Measurements from ENCODE around the gene MKI67. TPM values are rescaled to one million over a fixed set of nuclear protein-coding genes. Genes with fewer than 3 reads are reported as not detected.

Gene MKI67
- polyA plus RNA-seq, 2 of the 4 experiments (the other 2 are of a cell fraction) = 33.8 to 51.7 TPM

GRCh38 chr10:128125416-128125943 is 743 bp downstream of the MKI67 start:
- peaks cover 31% of the 10 kb centered on the region for H3K4me1 ChIP-seq
- peak overlapping the region; percentile 100 for H3K4me2 ChIP-seq
- H3K9me3 ChIP-seq = no peaks in the 10 kb centered on the region
- peak overlapping the region; percentile 87 to 97 for H3K27ac ChIP-seq
- DNase-seq (ENCODE audit: low read depth in 1 of 2, low spot score in 1 of 2) = peak in 1 of 2 experiments; percentile 18
- peak overlapping the region; percentile 93 for H3K4me3 ChIP-seq
- no peak for FAIRE-seq
- peak; percentile 1 to 26; a peak in 3 of 6 replicates for ATAC-seq
- TF ChIP-seq ATOH8 (CRISPR knock-in tag; IDR thresholded peaks at IDR 0.05; ENCODE audit: low read depth) (no peak), GATA3 (IDR thresholded peaks at IDR 0.05; ENCODE audit: borderline replicate concordance) (no peak), CBX8 (IDR thresholded peaks at IDR 0.05) (no peak), HDAC2 (IDR thresholded peaks at IDR 0.05) (no peak), EHMT2 (IDR thresholded peaks at IDR 0.05; ENCODE audit: low read depth) (no peak)
- TF ChIP-seq, protein P1, sequence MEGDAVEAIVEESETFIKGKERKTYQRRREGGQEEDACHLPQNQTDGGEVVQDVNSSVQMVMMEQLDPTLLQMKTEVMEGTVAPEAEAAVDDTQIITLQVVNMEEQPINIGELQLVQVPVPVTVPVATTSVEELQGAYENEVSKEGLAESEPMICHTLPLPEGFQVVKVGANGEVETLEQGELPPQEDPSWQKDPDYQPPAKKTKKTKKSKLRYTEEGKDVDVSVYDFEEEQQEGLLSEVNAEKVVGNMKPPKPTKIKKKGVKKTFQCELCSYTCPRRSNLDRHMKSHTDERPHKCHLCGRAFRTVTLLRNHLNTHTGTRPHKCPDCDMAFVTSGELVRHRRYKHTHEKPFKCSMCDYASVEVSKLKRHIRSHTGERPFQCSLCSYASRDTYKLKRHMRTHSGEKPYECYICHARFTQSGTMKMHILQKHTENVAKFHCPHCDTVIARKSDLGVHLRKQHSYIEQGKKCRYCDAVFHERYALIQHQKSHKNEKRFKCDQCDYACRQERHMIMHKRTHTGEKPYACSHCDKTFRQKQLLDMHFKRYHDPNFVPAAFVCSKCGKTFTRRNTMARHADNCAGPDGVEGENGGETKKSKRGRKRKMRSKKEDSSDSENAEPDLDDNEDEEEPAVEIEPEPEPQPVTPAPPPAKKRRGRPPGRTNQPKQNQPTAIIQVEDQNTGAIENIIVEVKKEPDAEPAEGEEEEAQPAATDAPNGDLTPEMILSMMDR (IDR thresholded peaks at IDR 0.05) = no peak
- TF ChIP-seq, protein P2, sequence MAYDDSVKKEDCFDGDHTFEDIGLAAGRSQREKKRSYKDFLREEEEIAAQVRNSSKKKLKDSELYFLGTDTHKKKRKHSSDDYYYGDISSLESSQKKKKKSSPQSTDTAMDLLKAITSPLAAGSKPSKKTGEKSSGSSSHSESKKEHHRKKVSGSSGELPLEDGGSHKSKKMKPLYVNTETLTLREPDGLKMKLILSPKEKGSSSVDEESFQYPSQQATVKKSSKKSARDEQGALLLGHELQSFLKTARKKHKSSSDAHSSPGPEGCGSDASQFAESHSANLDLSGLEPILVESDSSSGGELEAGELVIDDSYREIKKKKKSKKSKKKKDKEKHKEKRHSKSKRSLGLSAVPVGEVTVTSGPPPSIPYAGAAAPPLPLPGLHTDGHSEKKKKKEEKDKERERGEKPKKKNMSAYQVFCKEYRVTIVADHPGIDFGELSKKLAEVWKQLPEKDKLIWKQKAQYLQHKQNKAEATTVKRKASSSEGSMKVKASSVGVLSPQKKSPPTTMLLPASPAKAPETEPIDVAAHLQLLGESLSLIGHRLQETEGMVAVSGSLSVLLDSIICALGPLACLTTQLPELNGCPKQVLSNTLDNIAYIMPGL (CRISPR knock-in tag; IDR thresholded peaks at IDR 0.05; ENCODE audit: borderline replicate concordance) = no peak
- ChIA-PET CTCF (interaction anchor here (0.9 to 1.8 kb wide), 4 partner anchors 10 to 86 kb away, joined by 4 to 7 read pairs (median 6); no protein-coding TSS in a partner anchor), POLR2A (no interaction called here)
- WGBS (ENCODE audit: missing lambda C conversion rate) = 2% methylated on average over 18 of the region's 33 CpGs

DNA sequence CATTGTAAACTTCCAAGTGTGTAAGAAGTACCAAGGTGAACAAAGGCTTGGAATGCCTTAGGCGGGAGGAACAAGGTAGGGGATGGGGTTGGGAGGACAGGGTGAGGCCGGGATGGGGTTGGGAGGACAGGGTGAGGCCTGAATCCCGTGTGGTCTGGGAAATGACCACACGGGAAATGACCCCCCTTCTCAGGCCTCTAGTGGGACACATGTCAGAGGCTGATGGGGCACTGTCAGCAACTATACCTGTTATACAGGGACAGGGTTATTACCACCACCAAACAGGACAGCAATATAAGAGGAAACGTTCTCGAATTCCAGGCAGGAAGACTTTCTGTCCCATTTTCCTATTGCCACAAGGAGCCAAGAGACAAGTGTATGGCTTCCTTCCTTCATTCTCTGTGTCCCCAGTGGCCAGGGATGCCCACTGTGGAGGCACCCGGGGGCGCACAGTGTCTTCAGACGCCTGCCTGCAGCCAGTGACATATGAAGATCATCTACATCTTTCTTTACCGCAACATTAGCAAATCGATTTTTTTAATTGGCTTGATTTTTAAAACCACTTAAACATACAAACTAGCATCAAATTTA is 1.3 kb downstream of the MKI67 start:
- ChIA-PET CTCF (interaction anchor here (1.2 to 1.8 kb wide), 4 partner anchors 10 to 87 kb away, joined by 4 to 15 read pairs (median 6); no protein-coding TSS in a partner anchor), POLR2A (no interaction called here)
- DNase-seq (ENCODE audit: low read depth in 1 of 2, low spot score in 1 of 2) (peak in 1 of 2 experiments; percentile 26), FAIRE-seq (no peak), ATAC-seq (peak; percentile 7 to 31; a peak in 3 of 6 replicates)
- peak overlapping the region; percentile 100 for H3K4me2 ChIP-seq
- no peaks in the 10 kb centered on the region for H3K9me3 ChIP-seq
- peaks cover 27% of the 10 kb centered on the region for H3K4me1 ChIP-seq
- H3K27ac ChIP-seq = peak overlapping the region; percentile 87 to 97
- 4% methylated on average over 11 of the region's 11 CpGs for WGBS (ENCODE audit: missing lambda C conversion rate)
- peak overlapping the region; percentile 93 for H3K4me3 ChIP-seq
- TF ChIP-seq EP300 (IDR thresholded peaks at IDR 0.05) (no peak), EHF (CRISPR knock-in tag; IDR thresholded peaks at IDR 0.05) (no peak), HOXB5 (CRISPR knock-in tag; IDR thresholded peaks at IDR 0.05) (no peak), CBX8 (IDR thresholded peaks at IDR 0.05) (no peak), SMC3 (IDR thresholded peaks at IDR 0.05) (no peak), HEYL (CRISPR knock-in tag; IDR thresholded peaks at IDR 0.05) (no peak), MAZ (IDR thresholded peaks at IDR 0.05; ENCODE audit: borderline replicate concordance, low read depth, low read length) (no peak), EHMT2 (IDR thresholded peaks at IDR 0.05; ENCODE audit: low read depth) (no peak), SREBF2 (IDR thresholded peaks at IDR 0.05) (no peak), FOXS1 (CRISPR knock-in tag; IDR thresholded peaks at IDR 0.05) (no peak), RAD21 (conservative IDR thresholded peaks at IDR 0.05 in 1 of 2, IDR thresholded peaks at IDR 0.05 in 1 of 2) (no peak), GATA3 (IDR thresholded peaks at IDR 0.05; ENCODE audit: borderline replicate concordance) (no peak), BHLHE40 (IDR thresholded peaks at IDR 0.05; ENCODE audit: low read depth, low read length) (no peak), ESRRA (IDR thresholded peaks at IDR 0.05; ENCODE audit: borderline replicate concordance, low read length) (no peak)
- TF ChIP-seq, protein P3, sequence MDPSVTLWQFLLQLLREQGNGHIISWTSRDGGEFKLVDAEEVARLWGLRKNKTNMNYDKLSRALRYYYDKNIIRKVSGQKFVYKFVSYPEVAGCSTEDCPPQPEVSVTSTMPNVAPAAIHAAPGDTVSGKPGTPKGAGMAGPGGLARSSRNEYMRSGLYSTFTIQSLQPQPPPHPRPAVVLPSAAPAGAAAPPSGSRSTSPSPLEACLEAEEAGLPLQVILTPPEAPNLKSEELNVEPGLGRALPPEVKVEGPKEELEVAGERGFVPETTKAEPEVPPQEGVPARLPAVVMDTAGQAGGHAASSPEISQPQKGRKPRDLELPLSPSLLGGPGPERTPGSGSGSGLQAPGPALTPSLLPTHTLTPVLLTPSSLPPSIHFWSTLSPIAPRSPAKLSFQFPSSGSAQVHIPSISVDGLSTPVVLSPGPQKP (IDR thresholded peaks at IDR 0.05; ENCODE audit: low read depth, low read length) = no peak
- TF ChIP-seq, protein P4, sequence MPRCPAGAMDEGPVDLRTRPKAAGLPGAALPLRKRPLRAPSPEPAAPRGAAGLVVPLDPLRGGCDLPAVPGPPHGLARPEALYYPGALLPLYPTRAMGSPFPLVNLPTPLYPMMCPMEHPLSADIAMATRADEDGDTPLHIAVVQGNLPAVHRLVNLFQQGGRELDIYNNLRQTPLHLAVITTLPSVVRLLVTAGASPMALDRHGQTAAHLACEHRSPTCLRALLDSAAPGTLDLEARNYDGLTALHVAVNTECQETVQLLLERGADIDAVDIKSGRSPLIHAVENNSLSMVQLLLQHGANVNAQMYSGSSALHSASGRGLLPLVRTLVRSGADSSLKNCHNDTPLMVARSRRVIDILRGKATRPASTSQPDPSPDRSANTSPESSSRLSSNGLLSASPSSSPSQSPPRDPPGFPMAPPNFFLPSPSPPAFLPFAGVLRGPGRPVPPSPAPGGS (IDR thresholded peaks at IDR 0.05) = no peak
